Left ventricle myocardium inferior (tissue), 1 donor: Measurements from ENCODE around the gene ATP6V0E2. TPM values are rescaled to one million over a fixed set of nuclear protein-coding genes. Genes with fewer than 3 reads are reported as not detected.

Experiments
- DNase-seq: peaks from one replicate; pipeline ENCODE4 v3.0.0-alpha.2; 2020
- H3K27ac ChIP-seq: fragments of 200-600 bp; replicated peaks from 2 replicates; pipeline ENCODE4 v1.8.0; 2021
- H3K27me3 ChIP-seq: fragments of 200-600 bp; 2 replicates; pipeline ENCODE4 v1.8.0; 2021; ENCODE audit warnings: low read depth
- H3K36me3 ChIP-seq: fragments of 200-600 bp; 2 replicates; pipeline ENCODE4 v1.8.0; 2021
- H3K4me1 ChIP-seq: fragments of 200-600 bp; 2 replicates; pipeline ENCODE4 v1.8.0; 2021
- H3K4me3 ChIP-seq: fragments of 200-600 bp; 2 replicates; pipeline ENCODE4 v1.8.0; 2021; ENCODE audit warnings: mild to moderate bottlenecking, moderate library complexity
- H3K9me3 ChIP-seq: fragments of 200-600 bp; replicated peaks from 2 replicates; pipeline ENCODE4 v1.8.0; 2021
- intact Hi-C: fragments of 100-400 bp; cut with micrococcal nuclease; formaldehyde crosslinking; loops from one replicate; pipeline ENCODE4 v1.11.0; 2022
- total RNA-seq: library from RNA; stranded (reverse); fragmentation: NEBNext Ultra II Directional; extraction: Animal tissue kit (Norgen Biotek cat#: 25700); gene quantifications from one replicate; pipeline ENCODE4 v1.2.1, GENCODE V29; 2021
- TF ChIP-seq, protein P1 (sequence below): fragments of 200-600 bp; IDR thresholded peaks from 2 replicates; pipeline ENCODE4 v1.8.0; 2021; ENCODE audit warnings: antibody characterized with exemption, mild to moderate bottlenecking, borderline replicate concordance
- donor health status: DM: no; HTN: yes; CAD: no; lungs with severe emphysema.

ATP6V0E2 gene
- total RNA-seq, 1 donor from 2014 or later = 120 TPM

DNA sequence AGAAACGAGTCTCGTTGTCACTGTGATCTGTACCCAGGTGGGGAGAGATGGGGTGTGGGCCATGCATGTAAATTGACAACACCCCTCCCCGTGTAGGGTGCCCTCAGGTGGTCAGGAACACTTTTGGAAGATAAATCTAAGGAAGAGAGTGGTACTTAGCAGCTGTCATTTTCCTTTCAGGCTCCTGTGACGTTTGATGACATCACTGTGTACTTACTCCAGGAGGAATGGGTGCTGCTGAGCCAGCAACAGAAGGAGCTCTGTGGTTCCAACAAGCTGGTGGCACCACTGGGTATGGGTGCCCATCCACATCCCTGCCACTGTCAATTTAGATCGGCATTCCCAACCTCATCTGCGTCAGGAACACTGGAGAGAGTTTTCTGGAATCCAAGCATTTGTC lies 29.3 kb upstream of the ATP6V0E2 start:
- no peak overlapping the region for H3K4me3 ChIP-seq
- H3K27ac ChIP-seq = no peak overlapping the region
- H3K4me1 ChIP-seq = peaks cover 23% of the 10 kb centered on the region
- DNase-seq = no peak
- intact Hi-C loops = no loop called here
- peaks cover 39% of the 10 kb centered on the region for H3K36me3 ChIP-seq
- TF ChIP-seq, protein P1, sequence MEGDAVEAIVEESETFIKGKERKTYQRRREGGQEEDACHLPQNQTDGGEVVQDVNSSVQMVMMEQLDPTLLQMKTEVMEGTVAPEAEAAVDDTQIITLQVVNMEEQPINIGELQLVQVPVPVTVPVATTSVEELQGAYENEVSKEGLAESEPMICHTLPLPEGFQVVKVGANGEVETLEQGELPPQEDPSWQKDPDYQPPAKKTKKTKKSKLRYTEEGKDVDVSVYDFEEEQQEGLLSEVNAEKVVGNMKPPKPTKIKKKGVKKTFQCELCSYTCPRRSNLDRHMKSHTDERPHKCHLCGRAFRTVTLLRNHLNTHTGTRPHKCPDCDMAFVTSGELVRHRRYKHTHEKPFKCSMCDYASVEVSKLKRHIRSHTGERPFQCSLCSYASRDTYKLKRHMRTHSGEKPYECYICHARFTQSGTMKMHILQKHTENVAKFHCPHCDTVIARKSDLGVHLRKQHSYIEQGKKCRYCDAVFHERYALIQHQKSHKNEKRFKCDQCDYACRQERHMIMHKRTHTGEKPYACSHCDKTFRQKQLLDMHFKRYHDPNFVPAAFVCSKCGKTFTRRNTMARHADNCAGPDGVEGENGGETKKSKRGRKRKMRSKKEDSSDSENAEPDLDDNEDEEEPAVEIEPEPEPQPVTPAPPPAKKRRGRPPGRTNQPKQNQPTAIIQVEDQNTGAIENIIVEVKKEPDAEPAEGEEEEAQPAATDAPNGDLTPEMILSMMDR = no peak
- H3K9me3 ChIP-seq = no peaks in the 10 kb centered on the region
- no peaks in the 10 kb centered on the region for H3K27me3 ChIP-seq

DNA sequence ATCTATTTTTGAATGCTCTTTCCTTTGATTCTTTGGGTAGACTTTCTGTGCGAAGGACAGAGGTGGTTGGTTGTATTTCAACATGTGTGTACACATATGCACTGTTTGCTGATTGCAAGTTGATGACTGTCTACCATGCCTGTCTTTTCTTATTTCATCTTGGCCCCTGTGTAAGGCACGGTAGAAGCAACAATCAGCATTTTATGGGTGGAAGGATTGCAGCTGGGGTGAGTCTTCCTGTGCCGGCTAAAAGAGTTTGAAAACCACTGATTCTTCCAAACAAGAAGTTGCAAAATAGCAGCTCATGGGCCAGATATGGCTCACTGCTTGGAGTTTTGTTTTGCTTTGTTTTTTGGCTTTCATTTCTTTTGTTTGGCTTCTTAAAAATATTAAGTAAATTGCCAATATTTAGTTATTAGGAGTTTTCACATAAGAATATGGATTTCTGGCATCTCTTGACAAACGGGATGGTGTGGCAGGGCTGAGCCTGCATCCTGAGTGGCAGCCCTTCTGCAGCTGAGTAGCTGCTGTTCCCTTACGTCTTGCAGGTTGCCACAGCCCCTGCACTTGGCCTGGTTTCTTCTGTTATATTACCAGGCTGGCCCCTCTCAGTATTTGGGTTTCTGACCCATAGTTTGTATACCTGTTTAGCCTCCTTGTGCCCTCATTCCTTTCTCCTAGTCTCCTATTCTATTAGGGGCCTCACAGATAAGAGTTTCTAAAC lies 28.4 kb upstream of the ATP6V0E2 start:
- Histone ChIP-seq H3K4me3 (no peak overlapping the region), H3K36me3 (peaks cover 44% of the 10 kb centered on the region), H3K9me3 (no peaks in the 10 kb centered on the region), H3K4me1 (peaks cover 16% of the 10 kb centered on the region), H3K27ac (peak overlapping the region; percentile 23), H3K27me3 (no peaks in the 10 kb centered on the region)
- intact Hi-C loops = no loop called here
- no peak for DNase-seq
- TF ChIP-seq, protein P1 = no peak

DNA sequence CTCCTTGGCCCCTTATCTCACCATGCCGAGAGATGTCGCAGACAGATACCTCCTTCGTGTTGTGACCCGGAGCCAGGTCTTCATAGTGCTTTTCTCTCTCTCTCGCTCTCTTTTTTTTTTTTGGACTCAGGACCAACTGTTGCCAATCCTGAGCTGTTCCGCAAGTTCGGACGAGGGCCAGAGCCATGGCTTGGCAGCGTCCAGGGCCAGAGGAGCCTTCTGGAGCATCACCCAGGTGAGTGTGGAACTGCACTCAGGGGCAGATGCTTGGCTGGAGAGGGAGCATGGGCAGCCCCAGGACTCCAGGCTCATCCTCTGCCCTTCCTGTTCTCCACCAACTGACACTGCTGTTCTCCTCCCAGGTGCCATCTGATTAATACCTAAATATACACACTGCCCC lies 27.7 kb upstream of the ATP6V0E2 start:
- Histone ChIP-seq H3K27me3 (no peaks in the 10 kb centered on the region), H3K4me1 (peaks cover 14% of the 10 kb centered on the region), H3K9me3 (no peaks in the 10 kb centered on the region), H3K4me3 (no peak overlapping the region), H3K36me3 (peaks cover 44% of the 10 kb centered on the region), H3K27ac (peak overlapping the region; percentile 12)
- TF ChIP-seq, protein P1 = no peak
- DNase-seq = no peak
- intact Hi-C loops = no loop called here

DNA sequence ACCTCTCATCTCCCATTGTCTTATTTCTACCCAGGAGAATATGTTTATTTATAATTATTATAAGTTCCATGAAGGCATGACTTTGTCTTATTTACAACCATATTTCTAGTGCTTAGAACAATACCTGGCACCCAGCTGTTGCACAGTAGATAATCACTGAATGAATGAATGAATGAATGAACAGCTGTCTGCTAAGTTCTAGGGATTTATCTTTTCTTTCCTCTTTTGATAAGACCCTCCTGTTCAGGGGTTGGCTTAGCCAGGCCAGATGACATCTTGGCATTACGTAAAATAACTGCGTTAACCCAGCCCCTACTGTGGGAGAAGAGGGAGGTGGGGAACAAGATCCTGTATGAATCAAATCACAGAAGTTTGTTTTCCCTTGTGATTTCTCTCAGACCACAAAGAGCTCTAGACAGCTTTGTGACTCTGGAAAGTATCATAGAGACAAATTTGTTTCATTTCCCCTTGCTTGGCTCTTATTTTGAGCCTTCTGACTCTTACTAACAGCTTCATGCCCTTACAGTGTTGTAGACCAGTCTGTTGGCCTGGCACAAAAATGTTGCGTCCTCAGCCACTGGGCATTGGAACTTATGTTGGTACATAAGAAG lies 27.2 kb upstream of the ATP6V0E2 start:
- no peak overlapping the region for H3K4me3 ChIP-seq
- intact Hi-C loops = no loop called here
- H3K27me3 ChIP-seq = no peaks in the 10 kb centered on the region
- TF ChIP-seq, protein P1 = no peak
- no peak for DNase-seq
- H3K9me3 ChIP-seq = no peaks in the 10 kb centered on the region
- H3K27ac ChIP-seq = no peak overlapping the region
- peaks cover 44% of the 10 kb centered on the region for H3K36me3 ChIP-seq
- peaks cover 14% of the 10 kb centered on the region for H3K4me1 ChIP-seq

DNA sequence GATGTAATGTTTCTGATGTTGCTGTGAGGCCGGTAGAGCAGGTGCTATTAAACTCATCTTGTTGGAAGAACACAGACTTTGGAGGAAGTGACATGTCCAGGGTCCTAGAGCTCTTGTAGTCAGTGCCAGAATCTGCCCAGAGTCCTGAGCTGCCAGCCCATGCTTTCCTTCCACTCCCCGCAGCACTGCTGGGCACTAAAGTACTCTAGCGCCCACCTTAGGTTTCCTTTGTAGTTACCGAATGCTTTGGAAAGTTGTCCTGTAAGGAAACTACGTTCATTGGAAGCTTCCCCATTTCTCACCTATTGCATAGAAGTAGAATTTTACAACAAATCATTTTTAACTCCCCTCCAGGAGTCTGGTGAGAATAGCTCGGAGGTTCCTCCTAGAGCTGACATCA lies 24.6 kb upstream of the ATP6V0E2 start:
- H3K27ac ChIP-seq = no peak overlapping the region
- intact Hi-C loops = no loop called here
- DNase-seq = no peak
- no peaks in the 10 kb centered on the region for H3K27me3 ChIP-seq
- TF ChIP-seq, protein P1 = no peak
- peaks cover 9% of the 10 kb centered on the region for H3K4me1 ChIP-seq
- H3K36me3 ChIP-seq = peaks cover 52% of the 10 kb centered on the region
- H3K4me3 ChIP-seq = no peak overlapping the region
- no peaks in the 10 kb centered on the region for H3K9me3 ChIP-seq
